GM23248 (cell line): Measurements from ENCODE around the gene RAB30. TPM values are rescaled to one million over a fixed set of nuclear protein-coding genes. Genes with fewer than 3 reads are reported as not detected.

Experiments used
- DNase-seq: peaks from one replicate; pipeline ENCODE4 v3.0.0-alpha.2; 2015
- H2AFZ ChIP-seq: fragments of 200-600 bp; sonication (generic); 2 replicates; pipeline ENCODE4 v1.6.1; 2016; ENCODE audit warnings: antibody characterized with exemption
- H3F3A ChIP-seq: fragments of 200-600 bp; sonication (generic); 2 replicates; pipeline ENCODE4 v1.6.1; 2016; ENCODE audit warnings: mild to moderate bottlenecking, antibody characterized with exemption, mixed run types; ENCODE audit not compliant: insufficient read depth
- H3K27ac ChIP-seq: fragments of 200-600 bp; sonication (generic); 2 replicates; pipeline ENCODE4 v1.5.1; 2016; ENCODE audit warnings: mild to moderate bottlenecking
- H3K27me3 ChIP-seq: fragments of 200-600 bp; sonication (generic); replicated peaks from 2 replicates; pipeline ENCODE4 v1.6.1; 2016; ENCODE audit warnings: mild to moderate bottlenecking; ENCODE audit not compliant: insufficient read depth
- H3K36me3 ChIP-seq: fragments of 200-600 bp; sonication (generic); 2 replicates; pipeline ENCODE4 v1.6.1; 2016; ENCODE audit warnings: low read depth, mild to moderate bottlenecking
- H3K4me1 ChIP-seq: fragments of 200-600 bp; sonication (generic); 2 replicates; pipeline ENCODE4 v1.6.1; 2016; ENCODE audit warnings: mild to moderate bottlenecking; ENCODE audit not compliant: insufficient read depth
- H3K4me2 ChIP-seq: fragments of 200-600 bp; sonication (generic); one replicate; pipeline ENCODE4 v1.6.1; 2016; ENCODE audit warnings: mild to moderate bottlenecking; ENCODE audit not compliant: unreplicated experiment
- H3K4me3 ChIP-seq: fragments of 200-600 bp; sonication (generic); 2 replicates; pipeline ENCODE4 v1.5.1; 2016; ENCODE audit warnings: mild to moderate bottlenecking
- H3K79me2 ChIP-seq: fragments of 200-600 bp; sonication (generic); 2 replicates; pipeline ENCODE4 v1.6.1; 2016; ENCODE audit warnings: mild to moderate bottlenecking; ENCODE audit not compliant: insufficient read depth
- H3K9ac ChIP-seq: fragments of 200-600 bp; sonication (generic); 2 replicates; pipeline ENCODE4 v1.6.1; 2016; ENCODE audit warnings: mild to moderate bottlenecking
- H3K9me2 ChIP-seq: fragments of 200-600 bp; sonication (generic); 2 replicates; pipeline ENCODE4 v1.6.1; 2016; ENCODE audit warnings: mixed run types, mild to moderate bottlenecking, moderate library complexity; ENCODE audit not compliant: insufficient read depth
- H3K9me3 ChIP-seq: fragments of 200-600 bp; sonication (generic); one replicate; pipeline ENCODE4 v1.6.1; 2017; ENCODE audit warnings: low read depth
- H4K20me1 ChIP-seq: fragments of 200-600 bp; sonication (generic); 2 replicates; pipeline ENCODE4 v1.6.0; 2016; ENCODE audit not compliant: insufficient read depth
- EZH2 ChIP-seq: fragments of 200-600 bp; sonication (generic); IDR thresholded peaks from 2 replicates; pipeline ENCODE4 v1.6.1; 2018; ENCODE audit warnings: antibody characterized with exemption, mild to moderate bottlenecking; ENCODE audit not compliant: insufficient read depth, poor library complexity, severe bottlenecking
- EZH2phosphoT487 ChIP-seq: fragments of 200-600 bp; sonication (generic); IDR thresholded peaks from 2 replicates; pipeline ENCODE4 v1.6.1; 2018; ENCODE audit warnings: antibody characterized with exemption, moderate library complexity, mild to moderate bottlenecking, low read depth; ENCODE audit not compliant: insufficient read depth
- WGBS, 2 experiments: methylation state at CpG; one replicate each; pipeline ENCODE4 v1.1.6; 2015 to 2017; ENCODE audit warnings: low lambda C conversion rate in 2 of 2, low coverage in 1 of 2; ENCODE audit errors: missing lambda C conversion rate in 2 of 2; 5-methylcytosine and 5-hydroxymethylcytosine counted together
- in situ Hi-C: fragments of 300-500 bp; cut with MboI; formaldehyde crosslinking; loops from 2 replicates; pipeline ENCODE4 v1.15.0; 2020
- polyA plus RNA-seq: library from polyadenylated mRNA; unstranded; fragments of >200 nt; fragmentation: Nextera tagmentation; extraction: Ambion mirVana; gene quantifications from 2 replicates; pipeline ENCODE4 v1.2.1, GENCODE V29; 2016
- total RNA-seq: library from RNA; depleted of rRNA; stranded (reverse); fragments of >200 nt; shearing (Covaris generic); gene quantifications from 2 replicates; pipeline ENCODE4 v1.2.3, GENCODE V29; 2014

RAB30 gene
- total and polyA plus RNA-seq, 2 experiments from 2014 or later: 10.6 to 14.0 TPM

GRCh38 chr11:83042964-83043711 is 28.6 kb downstream of the RAB30 start:
- WGBS, 2 experiments: 36 to 43% methylated on average over 3 of the region's 3 CpGs
- in situ Hi-C loops: no loop called here
- Histone ChIP-seq H4K20me1 (no peaks in the 10 kb centered on the region), H3K9ac (no peak overlapping the region), H3K4me2 (no peak overlapping the region), H3K27me3 (no peaks in the 10 kb centered on the region), H2AFZ (no peak overlapping the region), H3K79me2 (peaks cover 94% of the 10 kb centered on the region), H3K36me3 (no peaks in the 10 kb centered on the region), H3K9me2 (no peaks in the 10 kb centered on the region), H3K4me3 (no peak overlapping the region), H3K27ac (no peak overlapping the region), H3K4me1 (peaks cover 50% of the 10 kb centered on the region), H3K9me3 (no peaks in the 10 kb centered on the region), H3F3A (peaks cover 8% of the 10 kb centered on the region; the same call in 1 of the 2 replicates)
- no peak for TF ChIP-seq EZH2phosphoT487
- no peak for TF ChIP-seq EZH2
- DNase-seq: peak; percentile 36

- no peaks in the 10 kb centered on the region for H3K9me3 ChIP-seq
- no peak for TF ChIP-seq EZH2
- no peak for TF ChIP-seq EZH2phosphoT487
- H2AFZ ChIP-seq: no peak overlapping the region
- H3K9ac ChIP-seq: no peak overlapping the region
- no peak overlapping the region for H3K27ac ChIP-seq
- peaks cover 39% of the 10 kb centered on the region for H3K4me1 ChIP-seq
- no peaks in the 10 kb centered on the region for H3K36me3 ChIP-seq
- H3F3A ChIP-seq: peaks cover 8% of the 10 kb centered on the region; the same call in 1 of the 2 replicates
- WGBS, 2 experiments: 51 to 71% methylated on average over 2 of the region's 2 CpGs
- DNase-seq: no peak
- no peaks in the 10 kb centered on the region for H3K9me2 ChIP-seq
- H3K27me3 ChIP-seq: no peaks in the 10 kb centered on the region
- in situ Hi-C loops: no loop called here
- H4K20me1 ChIP-seq: no peaks in the 10 kb centered on the region
- no peak overlapping the region for H3K4me2 ChIP-seq
- H3K4me3 ChIP-seq: no peak overlapping the region
- peaks cover 93% of the 10 kb centered on the region for H3K79me2 ChIP-seq
These were observed 30.6 kb downstream of the RAB30 start for GRCh38 chr11:83041126-83041525.

GRCh38 chr11:83039566-83039965 is 32.1 kb downstream of the RAB30 start:
- H3K4me1 ChIP-seq: peaks cover 43% of the 10 kb centered on the region
- WGBS, 2 experiments: 94 to 98% methylated on average over 4 of the region's 4 CpGs
- H3K9ac ChIP-seq: no peak overlapping the region
- no peaks in the 10 kb centered on the region for H3K9me3 ChIP-seq
- no peak overlapping the region for H3K4me2 ChIP-seq
- H3K4me3 ChIP-seq: no peak overlapping the region
- DNase-seq: no peak
- H3K9me2 ChIP-seq: no peaks in the 10 kb centered on the region
- no peaks in the 10 kb centered on the region for H3K36me3 ChIP-seq
- H3F3A ChIP-seq: peaks cover 11% of the 10 kb centered on the region
- no peaks in the 10 kb centered on the region for H3K27me3 ChIP-seq
- TF ChIP-seq EZH2phosphoT487 (no peak), EZH2 (no peak)
- in situ Hi-C loops: no loop called here
- no peak overlapping the region for H3K27ac ChIP-seq
- H2AFZ ChIP-seq: no peak overlapping the region
- H4K20me1 ChIP-seq: no peaks in the 10 kb centered on the region
- peaks cover 97% of the 10 kb centered on the region for H3K79me2 ChIP-seq

GRCh38 chr11:83037877-83038276 is 33.8 kb downstream of the RAB30 start:
- no peak overlapping the region for H3K9ac ChIP-seq
- no peak overlapping the region for H3K27ac ChIP-seq
- peaks cover 22% of the 10 kb centered on the region for H3F3A ChIP-seq
- H3K4me3 ChIP-seq: no peak overlapping the region
- peaks cover 48% of the 10 kb centered on the region for H3K4me1 ChIP-seq
- H3K9me2 ChIP-seq: no peaks in the 10 kb centered on the region
- H2AFZ ChIP-seq: no peak overlapping the region
- peaks cover 80% of the 10 kb centered on the region for H3K79me2 ChIP-seq
- in situ Hi-C loops: no loop called here
- no peaks in the 10 kb centered on the region for H3K9me3 ChIP-seq
- no peaks in the 10 kb centered on the region for H4K20me1 ChIP-seq
- peak overlapping the region; percentile 30 for H3K4me2 ChIP-seq
- WGBS, 2 experiments: 50% methylated on average over 4 of the region's 4 CpGs
- no peaks in the 10 kb centered on the region for H3K27me3 ChIP-seq
- DNase-seq: peak; percentile 30
- TF ChIP-seq EZH2phosphoT487 (no peak), EZH2 (no peak)
- H3K36me3 ChIP-seq: no peaks in the 10 kb centered on the region
